GM12864 (cell line): ENCODE measurements around the gene STX12.

ENCODE experiments used
- DNase-seq: peaks from one replicate; pipeline ENCODE4 v3.0.0-alpha.2; 2011; ENCODE audit warnings: low read depth
- H3K4me3 ChIP-seq: 2 replicates; pipeline ENCODE4 v1.5.1; 2011; ENCODE audit warnings: mild to moderate bottlenecking, low read depth, low read length, control low read depth
- CTCF ChIP-seq: IDR thresholded peaks from 2 replicates; pipeline ENCODE4 v1.5.1; 2011; ENCODE audit warnings: low read depth, mild to moderate bottlenecking, moderate library complexity, low read length, control low read depth, inconsistent platforms; ENCODE audit errors: missing control alignments

The STX12 gene

DNA sequence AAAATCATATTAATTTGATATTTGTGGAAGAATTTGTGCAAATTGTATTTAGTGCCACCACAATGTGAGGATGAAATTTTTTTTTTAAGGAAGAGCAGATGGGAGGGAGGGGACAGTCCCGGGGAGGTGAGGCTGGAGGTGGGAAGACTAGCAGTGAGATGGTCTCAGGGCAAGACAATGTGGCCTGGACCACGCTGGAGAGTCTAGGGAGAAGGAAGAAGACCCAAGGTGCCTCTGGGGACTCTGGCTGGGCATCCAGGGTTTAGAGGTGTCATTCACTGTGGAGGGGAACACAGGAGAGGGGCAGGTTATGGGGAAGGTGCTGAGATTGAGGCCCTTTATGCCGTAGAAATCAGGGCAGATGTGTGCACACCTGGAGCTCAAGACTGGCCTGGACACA, 89.0 kb downstream of the STX12 start:
- no peak overlapping the region for H3K4me3 ChIP-seq
- TF ChIP-seq CTCF, result no peak
- no peak for DNase-seq

- no peak for DNase-seq
- no peak overlapping the region for H3K4me3 ChIP-seq
- no peak for TF ChIP-seq CTCF
Observed at GRCh38 chr1:27862671-27863537, 89.9 kb downstream of the STX12 start.

DNA sequence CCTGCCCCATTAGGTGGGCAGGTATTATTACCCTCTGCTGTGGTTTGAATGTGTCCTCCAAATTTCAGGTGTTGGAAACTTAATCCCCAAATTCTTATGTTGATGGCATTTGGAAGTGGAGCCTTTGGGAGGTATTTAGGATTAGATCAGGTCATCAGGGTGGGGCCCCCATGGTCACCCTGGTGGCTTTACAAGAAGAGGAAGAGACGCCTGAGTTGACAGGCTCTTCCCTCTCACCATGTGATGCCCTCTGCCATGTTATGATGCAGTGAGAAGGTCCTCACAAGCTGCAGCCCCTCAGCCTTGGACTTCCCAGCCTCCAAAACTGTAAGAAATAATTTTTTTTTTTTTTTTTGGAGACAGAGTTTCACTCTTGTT, 90.5 kb downstream of the STX12 start:
- H3K4me3 ChIP-seq, result no peak overlapping the region
- DNase-seq, result no peak
- TF ChIP-seq CTCF, result no peak

DNA sequence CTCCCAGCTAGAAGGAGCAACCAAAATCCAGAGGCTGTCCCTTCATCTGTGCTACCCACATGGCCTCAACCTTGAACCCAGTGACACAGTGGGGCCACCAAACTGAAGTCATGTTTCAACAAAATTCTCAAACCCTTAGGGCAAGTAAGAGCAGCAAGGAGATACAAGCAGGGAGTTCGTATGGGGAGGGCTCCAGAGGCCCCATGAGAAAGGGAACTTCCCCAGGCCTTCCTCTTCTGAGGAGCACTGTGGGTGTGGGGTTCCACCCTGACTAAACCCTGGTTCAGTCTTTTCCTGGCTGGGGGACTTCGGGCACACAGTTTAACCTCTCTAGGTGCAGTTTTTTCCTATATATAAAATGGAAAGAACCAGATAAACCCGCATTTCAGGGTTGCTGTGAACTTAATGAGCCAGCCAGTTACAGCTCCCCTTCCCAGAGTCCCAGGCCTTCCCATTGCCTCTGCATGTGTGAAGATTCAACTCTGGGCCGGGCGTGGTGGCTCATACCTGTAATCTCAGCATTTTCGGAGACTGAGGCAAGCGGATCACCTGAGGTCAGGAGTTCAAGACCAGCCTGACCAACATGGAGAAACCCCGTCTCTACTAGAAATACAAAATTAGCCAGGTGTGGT, 91.4 kb downstream of the STX12 start:
- TF ChIP-seq CTCF, result no peak
- H3K4me3 ChIP-seq, result no peak overlapping the region
- no peak for DNase-seq

GRCh38 chr1:27865821-27866220, 92.8 kb downstream of the STX12 start:
- no peak overlapping the region for H3K4me3 ChIP-seq
- TF ChIP-seq CTCF, result no peak
- DNase-seq, result no peak

DNA sequence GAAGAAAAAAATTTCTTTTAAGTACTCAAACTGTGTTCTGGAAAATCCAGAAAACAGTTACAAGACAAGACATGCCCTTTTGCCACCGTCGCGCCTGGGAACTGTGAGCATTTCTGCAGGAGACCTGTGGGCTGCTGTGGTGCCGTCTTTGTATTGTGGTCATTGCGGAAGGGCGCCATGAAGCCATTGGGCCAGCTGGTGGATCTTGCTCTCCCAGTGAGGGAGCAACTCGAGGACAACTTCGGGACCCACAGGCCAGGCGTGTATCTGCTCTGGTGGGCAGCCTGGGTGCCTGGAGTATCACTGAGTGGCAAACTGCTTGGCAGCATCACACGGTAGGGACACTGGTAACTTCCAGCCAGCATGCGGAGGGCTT, 95.5 kb downstream of the STX12 start:
- no peak overlapping the region for H3K4me3 ChIP-seq
- TF ChIP-seq CTCF, result no peak
- DNase-seq, result no peak
